Astrocyte of the spinal cord (primary cell): ENCODE measurements around the gene SEMA3C.
A peak's percentile ranks its signal among the peaks of the same experiment; 100 is the strongest.

Experiments used
- DNase-seq: peaks from one replicate; pipeline ENCODE4 v3.0.0; 2011; ENCODE audit warnings: low read depth, low spot score
- H3K4me3 ChIP-seq: 2 replicates; pipeline ENCODE4 v1.5.1; 2011; ENCODE audit warnings: low read depth, mild to moderate bottlenecking, low read length, moderate library complexity
- CTCF ChIP-seq: IDR thresholded peaks from 2 replicates; pipeline ENCODE4 v1.5.1; 2012; ENCODE audit warnings: low read depth, mild to moderate bottlenecking, low read length, inconsistent platforms
- in situ Hi-C: cut with HindIII; loops from 2 replicates; pipeline ENCODE4 v1.10.0; 2017; ENCODE audit warnings: low sequenced_read_pairs

Gene SEMA3C

GRCh38 chr7:80918399-80918798, 452 bp downstream of the SEMA3C start:
- TF ChIP-seq CTCF: no peak
- in situ Hi-C loops: loop anchor here (25.0 kb wide), 1 partner anchor 519 kb away; no protein-coding TSS in a partner anchor
- DNase-seq: peak; percentile 65
- H3K4me3 ChIP-seq: peak overlapping the region; percentile 96

GRCh38 chr7:80916770-80917741, 1.8 kb downstream of the SEMA3C start:
- peak; percentile 56 for TF ChIP-seq CTCF
- in situ Hi-C loops: loop anchor here (25.0 kb wide), 1 partner anchor 520 kb away; no protein-coding TSS in a partner anchor
- DNase-seq: peak; percentile 86
- peak overlapping the region; percentile 96 for H3K4me3 ChIP-seq

- no peak overlapping the region for H3K4me3 ChIP-seq
- DNase-seq: no peak
- in situ Hi-C loops: loop anchor here (25.0 kb wide), 1 partner anchor 527 kb away; no protein-coding TSS in a partner anchor
- no peak for TF ChIP-seq CTCF
Observed at GRCh38 chr7:80910228-80910627, 8.6 kb downstream of the SEMA3C start.

GRCh38 chr7:80908360-80908797, 10.5 kb downstream of the SEMA3C start:
- no peak overlapping the region for H3K4me3 ChIP-seq
- in situ Hi-C loops: loop anchor here (25.0 kb wide), 1 partner anchor 529 kb away; no protein-coding TSS in a partner anchor
- DNase-seq: no peak
- no peak for TF ChIP-seq CTCF

GRCh38 chr7:80907612-80908011, 11.2 kb downstream of the SEMA3C start:
- in situ Hi-C loops: loop anchor here (25.0 kb wide), 1 partner anchor 530 kb away; no protein-coding TSS in a partner anchor
- no peak overlapping the region for H3K4me3 ChIP-seq
- DNase-seq: no peak
- TF ChIP-seq CTCF: no peak

GRCh38 chr7:80907141-80907601, 11.7 kb downstream of the SEMA3C start:
- in situ Hi-C loops: loop anchor here (25.0 kb wide), 1 partner anchor 530 kb away; no protein-coding TSS in a partner anchor
- TF ChIP-seq CTCF: no peak
- H3K4me3 ChIP-seq: no peak overlapping the region
- no peak for DNase-seq
